GM13976 (cell line): Measurements from ENCODE around the gene FOXL1.

Experiments used
- DNase-seq: peaks from one replicate; pipeline ENCODE4 v3.0.0; 2012; ENCODE audit warnings: low spot score
- CTCF ChIP-seq: IDR thresholded peaks from 2 replicates; pipeline ENCODE4 v1.5.1; 2012; ENCODE audit warnings: borderline replicate concordance, mild to moderate bottlenecking; ENCODE audit not compliant: insufficient read depth; ENCODE audit errors: extremely low read depth, missing control alignments, control extremely low read depth
- in situ Hi-C: fragments of 300-500 bp; cut with MboI; formaldehyde crosslinking; loops from one replicate; pipeline ENCODE4 v1.12.0; 2022; ENCODE audit warnings: low sequenced_read_pairs, mixed read lengths, inconsistent platforms; ENCODE audit not compliant: unreplicated experiment

The FOXL1 gene

GRCh38 chr16:86571530-86571915, 6.8 kb upstream of the FOXL1 start:
- TF ChIP-seq CTCF = no peak
- DNase-seq = no peak
- in situ Hi-C loops = loop anchor here (25.0 kb wide), 1 partner anchor 716 kb away; no protein-coding TSS in a partner anchor

GRCh38 chr16:86572041-86572521, 6.3 kb upstream of the FOXL1 start:
- DNase-seq = no peak
- in situ Hi-C loops = loop anchor here (25.0 kb wide), 1 partner anchor 715 kb away; no protein-coding TSS in a partner anchor
- no peak for TF ChIP-seq CTCF

- no peak for TF ChIP-seq CTCF
- DNase-seq = no peak
- in situ Hi-C loops = loop anchor here (25.0 kb wide), 1 partner anchor 715 kb away; no protein-coding TSS in a partner anchor
Observed at GRCh38 chr16:86572606-86573005, 5.7 kb upstream of the FOXL1 start.

GRCh38 chr16:86573215-86573614, 5.1 kb upstream of the FOXL1 start:
- TF ChIP-seq CTCF = no peak
- in situ Hi-C loops = loop anchor here (25.0 kb wide), 1 partner anchor 714 kb away; no protein-coding TSS in a partner anchor
- no peak for DNase-seq

GRCh38 chr16:86573646-86574508, 4.5 kb upstream of the FOXL1 start:
- TF ChIP-seq CTCF = no peak
- DNase-seq = no peak
- in situ Hi-C loops = loop anchor here (25.0 kb wide), 1 partner anchor 713 kb away; no protein-coding TSS in a partner anchor

GRCh38 chr16:86574646-86575045, 3.7 kb upstream of the FOXL1 start:
- TF ChIP-seq CTCF = no peak
- no peak for DNase-seq
- in situ Hi-C loops = loop anchor here (25.0 kb wide), 1 partner anchor 713 kb away; no protein-coding TSS in a partner anchor
